Esophagus squamous epithelium (tissue), 4 donors: ENCODE measurements around the gene BPGM.

ENCODE experiments used
- POLR2A ChIP-seq, 4 donors: fragments of 450-650 bp; IDR thresholded peaks; one replicate each; pipeline ENCODE4 v1.6.1; 2017; ENCODE audit warnings: antibody characterized with exemption in 4 of 4, mild to moderate bottlenecking in 4 of 4, moderate library complexity in 3 of 4
- TF ChIP-seq, protein P1 (sequence below), 6 experiments: fragments of 450-650 bp in 4 of 6; fragments of 200-600 bp in 2 of 6; sonication (generic) in 2 of 6; IDR thresholded peaks; one replicate each; pipeline ENCODE4 v1.5.1; 2016 to 2019; ENCODE audit warnings: antibody characterized with exemption in 6 of 6, mild to moderate bottlenecking in 4 of 6, moderate library complexity in 4 of 6

DNA sequence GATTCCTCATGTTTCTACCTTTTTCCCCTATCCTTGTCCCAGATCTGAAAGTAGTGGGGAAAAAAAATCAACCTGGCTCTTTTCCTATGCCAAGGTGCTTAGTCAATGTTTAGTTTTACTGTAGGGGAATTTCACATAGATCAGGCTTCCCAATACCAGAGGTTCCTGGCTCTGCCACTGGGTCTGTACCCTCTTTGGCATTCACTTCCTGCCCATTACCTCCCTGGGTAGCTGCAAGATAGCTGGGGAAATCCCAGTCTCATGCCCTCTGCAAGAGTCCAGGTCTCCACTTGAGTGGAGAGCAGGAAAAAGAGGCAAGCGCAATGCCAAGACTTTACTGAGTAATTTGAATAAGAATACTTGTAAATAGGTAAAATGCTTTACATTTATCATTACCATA is 3.5 kb upstream of the BPGM start:
- TF ChIP-seq, protein P1, sequence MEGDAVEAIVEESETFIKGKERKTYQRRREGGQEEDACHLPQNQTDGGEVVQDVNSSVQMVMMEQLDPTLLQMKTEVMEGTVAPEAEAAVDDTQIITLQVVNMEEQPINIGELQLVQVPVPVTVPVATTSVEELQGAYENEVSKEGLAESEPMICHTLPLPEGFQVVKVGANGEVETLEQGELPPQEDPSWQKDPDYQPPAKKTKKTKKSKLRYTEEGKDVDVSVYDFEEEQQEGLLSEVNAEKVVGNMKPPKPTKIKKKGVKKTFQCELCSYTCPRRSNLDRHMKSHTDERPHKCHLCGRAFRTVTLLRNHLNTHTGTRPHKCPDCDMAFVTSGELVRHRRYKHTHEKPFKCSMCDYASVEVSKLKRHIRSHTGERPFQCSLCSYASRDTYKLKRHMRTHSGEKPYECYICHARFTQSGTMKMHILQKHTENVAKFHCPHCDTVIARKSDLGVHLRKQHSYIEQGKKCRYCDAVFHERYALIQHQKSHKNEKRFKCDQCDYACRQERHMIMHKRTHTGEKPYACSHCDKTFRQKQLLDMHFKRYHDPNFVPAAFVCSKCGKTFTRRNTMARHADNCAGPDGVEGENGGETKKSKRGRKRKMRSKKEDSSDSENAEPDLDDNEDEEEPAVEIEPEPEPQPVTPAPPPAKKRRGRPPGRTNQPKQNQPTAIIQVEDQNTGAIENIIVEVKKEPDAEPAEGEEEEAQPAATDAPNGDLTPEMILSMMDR (IDR thresholded peaks at IDR 0.05): no peak
- TF ChIP-seq POLR2A (IDR thresholded peaks at IDR 0.05): no peak
